Smooth muscle cell of bladder (primary cell): ENCODE data around the gene SPR. TPM values are rescaled to one million over a fixed set of nuclear protein-coding genes. Genes with fewer than 3 reads are reported as not detected.

Source experiments
- total RNA-seq: library from RNA; depleted of rRNA; stranded (reverse); fragments of >200 nt; gene quantifications from 2 replicates; pipeline ENCODE4 v1.2.3, GENCODE V29; 2014

The SPR gene
- total RNA-seq, result 23.5 and 36.6 TPM in 2 replicates

DNA sequence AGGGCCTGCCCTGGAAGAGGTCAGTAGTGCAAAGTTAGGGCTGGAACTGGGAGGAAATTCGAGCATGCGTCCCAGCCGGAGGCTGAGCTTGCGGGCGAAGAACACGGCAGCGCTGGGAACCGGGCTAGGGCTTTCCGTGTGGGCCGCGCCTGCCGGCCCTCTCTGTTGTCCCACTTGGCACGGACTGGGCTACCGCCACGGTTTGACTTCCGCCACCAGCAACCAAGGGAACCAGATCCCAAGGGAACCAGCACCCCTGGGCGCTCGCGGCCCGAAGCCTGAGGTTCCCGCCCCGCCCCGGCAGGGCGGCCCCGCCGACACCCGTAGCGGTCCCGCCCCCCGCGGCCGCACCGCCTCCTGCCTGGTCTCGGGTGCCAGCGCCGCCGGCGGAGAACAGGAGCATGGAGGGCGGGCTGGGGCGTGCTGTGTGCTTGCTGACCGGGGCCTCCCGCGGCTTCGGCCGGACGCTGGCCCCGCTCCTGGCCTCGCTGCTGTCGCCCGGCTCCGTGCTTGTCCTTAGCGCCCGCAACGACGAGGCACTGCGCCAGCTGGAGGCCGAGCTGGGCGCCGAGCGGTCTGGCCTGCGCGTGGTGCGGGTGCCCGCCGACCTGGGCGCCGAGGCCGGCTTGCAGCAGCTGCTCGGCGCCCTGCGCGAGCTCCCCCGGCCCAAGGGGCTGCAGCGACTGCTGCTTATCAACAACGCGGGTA, at the start of gene SPR:
Gene SPR, plus strand, starts transcription at position 377 of the 708 bp plus-strand sequence. Its CDS starts 25 bp downstream, at position 402.

DNA sequence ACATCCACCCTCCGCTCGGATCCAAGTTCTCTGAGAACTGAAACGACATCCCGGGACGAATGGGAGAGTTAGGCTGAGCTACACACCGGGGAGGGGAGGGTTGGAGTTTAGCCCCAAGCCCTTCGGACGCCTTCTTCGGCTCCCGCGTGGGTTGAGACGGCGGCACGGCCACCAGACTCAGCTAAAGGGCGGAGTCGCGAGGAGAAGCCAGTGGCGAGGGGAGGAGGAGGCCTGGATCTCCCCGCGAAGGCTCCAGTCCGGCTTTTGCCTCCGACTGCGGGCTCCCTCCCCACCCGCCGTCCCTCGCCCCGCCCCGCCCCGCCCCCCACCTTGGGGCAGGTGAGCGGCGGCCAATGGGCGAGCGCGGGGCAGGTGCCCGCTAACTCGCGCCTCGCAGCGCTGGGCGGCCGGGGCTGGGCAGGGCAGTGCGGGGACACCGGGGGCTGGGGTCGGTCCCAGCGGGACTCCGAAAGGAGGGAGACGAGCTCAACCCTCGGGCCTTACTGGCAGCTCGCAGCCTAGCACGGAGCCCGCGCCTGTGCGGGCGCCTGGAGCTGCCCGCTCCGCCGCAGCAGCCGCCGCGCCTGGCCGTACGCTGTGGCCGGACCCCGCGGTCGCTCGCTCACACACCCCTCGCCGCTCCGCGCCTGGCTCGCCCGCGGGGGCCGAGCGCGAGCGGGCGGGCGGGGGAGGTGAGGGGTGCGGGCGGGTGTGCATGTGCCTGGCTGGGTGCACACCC, 30.1 kb downstream of the SPR start, which contains the start of gene EMX1:
Gene EMX1, plus strand, starts transcription at position 382 of the 739 bp plus-strand sequence. Its CDS starts 334 bp downstream, at position 716.

Other genes starting within 250 kb of the SPR start
- gene EXOC6B, start 61.4 kb upstream of the SPR start, total RNA-seq, result 21.2 and 26.7 TPM in 2 replicates
- not detected in 2 replicates for gene EMX1, start 30.1 kb downstream of the SPR start, total RNA-seq
- 8.4 and 10.2 TPM in 2 replicates for gene SFXN5, start 184.3 kb downstream of the SPR start, total RNA-seq
- 17.6 and 27.8 TPM in 2 replicates for gene RAB11FIP5, start 225.5 kb downstream of the SPR start, total RNA-seq